ENCODE measurements around the gene CELF4.

Gene CELF4

DNA sequence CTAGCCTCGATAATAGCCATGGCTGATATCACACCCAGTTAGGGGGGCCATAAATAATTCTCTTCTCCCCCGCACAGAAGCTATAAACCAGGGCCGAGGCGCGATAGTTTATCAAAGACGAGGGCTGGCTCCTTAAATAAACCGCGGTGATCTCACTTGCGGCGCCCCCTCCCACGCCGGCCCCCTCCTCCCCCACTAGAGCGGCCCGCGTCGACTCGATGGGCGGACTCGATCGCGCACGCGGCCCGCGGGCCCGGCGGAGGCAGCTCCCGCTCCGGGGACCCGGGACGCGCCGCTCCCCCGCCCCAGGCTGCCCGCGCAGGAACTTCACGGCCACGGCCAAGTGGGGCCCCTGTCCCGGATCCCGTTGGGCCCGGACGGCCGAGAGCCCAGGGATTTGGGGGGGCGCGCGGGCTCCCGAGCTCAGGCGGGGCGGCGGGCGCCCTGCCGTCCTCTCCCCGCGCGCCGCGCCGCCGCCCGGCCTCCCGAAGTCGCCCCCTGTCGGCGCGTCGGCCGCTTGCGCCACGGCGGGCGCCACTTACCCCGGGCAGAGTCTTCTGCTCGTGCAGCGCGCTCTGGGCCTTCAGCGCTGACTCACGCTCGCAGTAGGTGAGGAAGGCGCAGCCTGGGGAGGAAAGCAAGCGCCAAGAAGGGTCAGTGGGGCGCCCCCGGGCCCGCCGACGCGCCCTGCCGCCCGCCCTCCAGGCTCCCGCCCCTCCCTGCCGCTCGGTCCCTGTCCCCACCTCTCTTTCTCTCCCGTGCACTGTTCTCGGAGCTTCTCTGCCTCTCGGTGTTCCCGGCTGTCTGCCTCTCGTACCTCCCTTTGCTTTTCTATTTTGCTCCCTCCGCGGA, 80.4 kb downstream of the CELF4 start:
- Histone ChIP-seq H3K4me1 (peaks cover 14% of the 10 kb centered on the region), H3K36me3 (no peaks in the 10 kb centered on the region), H3K27me3 (no peaks in the 10 kb centered on the region), H3K9me3 (no peaks in the 10 kb centered on the region), H3K4me3 (ENCODE audit: low read depth, low read length) (no peak overlapping the region)
- no peak for DNase-seq
- TF ChIP-seq, protein P1, sequence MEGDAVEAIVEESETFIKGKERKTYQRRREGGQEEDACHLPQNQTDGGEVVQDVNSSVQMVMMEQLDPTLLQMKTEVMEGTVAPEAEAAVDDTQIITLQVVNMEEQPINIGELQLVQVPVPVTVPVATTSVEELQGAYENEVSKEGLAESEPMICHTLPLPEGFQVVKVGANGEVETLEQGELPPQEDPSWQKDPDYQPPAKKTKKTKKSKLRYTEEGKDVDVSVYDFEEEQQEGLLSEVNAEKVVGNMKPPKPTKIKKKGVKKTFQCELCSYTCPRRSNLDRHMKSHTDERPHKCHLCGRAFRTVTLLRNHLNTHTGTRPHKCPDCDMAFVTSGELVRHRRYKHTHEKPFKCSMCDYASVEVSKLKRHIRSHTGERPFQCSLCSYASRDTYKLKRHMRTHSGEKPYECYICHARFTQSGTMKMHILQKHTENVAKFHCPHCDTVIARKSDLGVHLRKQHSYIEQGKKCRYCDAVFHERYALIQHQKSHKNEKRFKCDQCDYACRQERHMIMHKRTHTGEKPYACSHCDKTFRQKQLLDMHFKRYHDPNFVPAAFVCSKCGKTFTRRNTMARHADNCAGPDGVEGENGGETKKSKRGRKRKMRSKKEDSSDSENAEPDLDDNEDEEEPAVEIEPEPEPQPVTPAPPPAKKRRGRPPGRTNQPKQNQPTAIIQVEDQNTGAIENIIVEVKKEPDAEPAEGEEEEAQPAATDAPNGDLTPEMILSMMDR (IDR thresholded peaks at IDR 0.05; ENCODE audit: low read depth, low read length) = no peak

DNA sequence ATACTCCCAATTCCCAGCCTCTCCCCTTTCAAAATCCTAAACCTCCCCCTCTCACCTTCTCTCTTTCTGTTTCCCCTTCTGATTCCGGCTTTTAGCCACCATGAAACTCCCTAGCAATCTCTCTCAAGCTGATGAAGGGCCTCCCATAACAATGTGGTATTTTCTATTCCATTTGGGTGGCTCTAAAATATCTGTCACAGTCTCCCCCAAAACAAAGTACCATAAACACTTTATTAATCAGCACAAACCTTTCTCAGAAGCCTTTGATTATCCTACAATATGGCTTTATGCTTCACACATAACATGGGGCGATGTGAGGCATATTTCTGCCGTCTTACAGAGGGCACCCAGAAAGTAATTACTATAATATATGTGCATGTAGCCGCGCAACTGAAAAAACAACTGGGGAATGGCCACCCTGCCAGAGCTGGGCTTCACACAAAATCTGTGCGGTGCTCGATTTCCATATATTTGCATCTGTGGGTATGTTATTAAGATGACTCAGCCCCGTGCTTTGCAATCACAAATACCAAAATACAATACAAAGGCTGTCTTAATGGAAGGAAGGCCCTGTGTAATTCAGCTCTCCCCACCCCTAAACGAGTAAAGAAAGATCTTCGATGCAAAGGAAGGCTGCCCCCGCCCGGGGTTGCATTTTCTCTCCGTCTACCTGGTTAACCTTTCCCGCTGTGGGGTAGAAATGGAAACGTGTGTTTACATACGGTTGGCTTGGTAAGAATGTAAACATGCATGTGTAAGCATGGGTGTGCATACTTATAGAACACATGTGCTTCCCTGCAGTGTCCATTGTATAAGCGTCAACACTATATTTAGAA, 81.4 kb downstream of the CELF4 start:
- Histone ChIP-seq H3K4me1 (peaks cover 14% of the 10 kb centered on the region), H3K4me3 (ENCODE audit: low read depth, low read length) (no peak overlapping the region), H3K36me3 (no peaks in the 10 kb centered on the region), H3K9me3 (no peaks in the 10 kb centered on the region), H3K27me3 (no peaks in the 10 kb centered on the region)
- TF ChIP-seq, protein P1 (IDR thresholded peaks at IDR 0.05; ENCODE audit: low read depth, low read length) = no peak
- no peak for DNase-seq

DNA sequence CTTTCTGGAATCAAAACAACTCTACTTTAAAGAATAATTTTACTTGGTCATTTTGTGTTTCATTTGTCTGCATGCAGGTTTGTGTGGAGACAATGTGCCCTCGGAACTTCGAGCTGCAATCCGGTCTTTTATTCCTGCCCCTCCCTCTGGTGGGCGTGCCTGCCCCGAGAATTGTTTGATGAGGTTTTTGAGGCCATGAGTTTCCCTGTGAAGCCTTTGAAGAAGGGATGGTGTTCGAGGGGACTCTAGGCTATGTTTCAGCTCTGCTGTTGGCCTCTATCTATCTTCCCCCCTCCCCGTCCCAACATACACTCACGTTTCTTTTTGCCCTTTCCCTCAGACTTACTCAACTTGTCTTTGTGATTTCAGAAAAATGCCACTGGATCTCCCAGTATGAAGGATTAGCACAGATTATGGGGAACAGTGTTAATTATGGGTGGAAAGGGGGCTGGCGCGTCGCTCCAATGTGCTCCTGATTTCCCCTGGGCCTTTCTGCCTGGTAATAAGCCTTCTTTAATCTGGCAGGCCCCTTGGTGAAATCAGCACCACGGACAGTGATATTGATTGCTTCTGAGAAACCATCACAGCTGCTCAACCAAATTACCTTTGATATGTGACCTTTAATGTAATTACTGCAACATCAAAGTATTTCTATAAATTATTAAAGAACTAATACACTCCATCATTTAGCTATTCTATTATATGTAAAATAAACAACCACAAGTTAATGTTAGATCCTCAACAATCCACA, 82.2 kb downstream of the CELF4 start:
- no peaks in the 10 kb centered on the region for H3K27me3 ChIP-seq
- no peak overlapping the region for H3K4me3 ChIP-seq (ENCODE audit: low read depth, low read length)
- no peaks in the 10 kb centered on the region for H3K9me3 ChIP-seq
- TF ChIP-seq, protein P1 (IDR thresholded peaks at IDR 0.05; ENCODE audit: low read depth, low read length) = no peak
- peaks cover 14% of the 10 kb centered on the region for H3K4me1 ChIP-seq
- H3K36me3 ChIP-seq = no peaks in the 10 kb centered on the region
- no peak for DNase-seq

DNA sequence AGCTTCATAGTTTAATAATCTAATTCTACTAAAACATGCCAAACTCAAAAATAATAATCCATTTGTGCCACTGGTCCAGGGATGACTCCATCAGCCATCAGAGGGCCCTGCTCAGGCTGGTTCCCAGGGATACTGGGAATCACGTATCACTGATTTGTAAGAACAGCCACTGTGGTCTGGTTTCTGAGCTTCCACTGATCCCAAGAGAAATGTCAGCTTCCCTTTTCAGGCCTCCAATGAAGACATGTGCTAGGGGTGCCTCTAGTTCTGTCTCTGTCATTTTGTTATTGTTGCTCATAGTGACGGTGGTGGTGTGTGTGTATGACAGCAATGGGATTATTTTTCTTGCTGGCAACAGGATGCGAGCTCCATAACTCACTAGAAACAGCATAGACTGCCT, 83.2 kb downstream of the CELF4 start:
- H3K9me3 ChIP-seq = no peaks in the 10 kb centered on the region
- H3K4me1 ChIP-seq = peaks cover 14% of the 10 kb centered on the region
- TF ChIP-seq, protein P1 (IDR thresholded peaks at IDR 0.05; ENCODE audit: low read depth, low read length) = no peak
- H3K27me3 ChIP-seq = no peaks in the 10 kb centered on the region
- DNase-seq = peak; percentile 36
- no peak overlapping the region for H3K4me3 ChIP-seq (ENCODE audit: low read depth, low read length)
- no peaks in the 10 kb centered on the region for H3K36me3 ChIP-seq

DNA sequence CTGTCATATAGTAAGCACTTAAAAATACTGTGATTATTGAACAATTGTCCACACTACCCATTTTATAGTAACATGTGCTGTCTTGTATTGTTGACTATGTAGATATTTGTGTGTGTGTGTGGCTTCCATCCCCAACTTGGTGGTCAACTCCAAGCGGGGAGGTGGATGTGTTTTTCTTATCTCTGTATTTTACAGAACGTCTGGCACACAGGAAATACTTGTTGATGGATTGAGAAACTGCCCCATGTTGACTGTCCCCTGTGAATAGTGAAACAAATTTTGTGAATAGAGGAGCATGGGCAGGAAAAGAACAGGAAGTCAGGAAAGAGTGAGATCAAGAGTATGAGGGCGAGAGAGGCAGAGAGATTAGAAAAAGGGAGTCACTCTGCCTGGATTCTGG, 83.6 kb downstream of the CELF4 start:
- Histone ChIP-seq H3K36me3 (no peaks in the 10 kb centered on the region), H3K9me3 (no peaks in the 10 kb centered on the region), H3K4me1 (peaks cover 14% of the 10 kb centered on the region), H3K4me3 (ENCODE audit: low read depth, low read length) (no peak overlapping the region), H3K27me3 (no peaks in the 10 kb centered on the region)
- DNase-seq = no peak
- TF ChIP-seq, protein P1 (IDR thresholded peaks at IDR 0.05; ENCODE audit: low read depth, low read length) = no peak
